Vagina (tissue), 2 donors: ENCODE measurements around the gene MRC2. TPM values are rescaled to one million over a fixed set of nuclear protein-coding genes. Genes with fewer than 3 reads are reported as not detected.

ENCODE experiments used
- DNase-seq, 2 donors: peaks; one replicate each; pipeline ENCODE4 v3.0.0-alpha.2; 2017; ENCODE audit errors: extremely low spot score in 2 of 2
- H3K27ac ChIP-seq: fragments of 200-600 bp; sonication (generic); one replicate; pipeline ENCODE4 v1.5.1; 2019
- H3K27me3 ChIP-seq: fragments of 200-600 bp; sonication (generic); one replicate; pipeline ENCODE4 v1.5.1; 2019
- H3K36me3 ChIP-seq, 2 donors: fragments of 200-600 bp; sonication (generic); one replicate each; pipeline ENCODE4 v1.5.1; 2017 to 2019
- H3K4me1 ChIP-seq: fragments of 200-600 bp; sonication (generic); one replicate; pipeline ENCODE4 v1.5.1; 2019
- H3K4me3 ChIP-seq, 2 donors: fragments of 200-600 bp; sonication (generic); 1 replicate in 1 of 2; 2 replicates in 1 of 2; pipeline ENCODE4 v1.5.1; 2016 to 2019
- H3K9me3 ChIP-seq: fragments of 200-600 bp; sonication (generic); one replicate; pipeline ENCODE4 v1.5.1; 2019
- POLR2A ChIP-seq, 2 donors: fragments of 450-650 bp; IDR thresholded peaks; one replicate each; pipeline ENCODE4 v1.6.1; 2017; ENCODE audit warnings: antibody characterized with exemption in 2 of 2, mild to moderate bottlenecking in 2 of 2, moderate library complexity in 2 of 2
- POLR2AphosphoS5 ChIP-seq, 2 donors: sonication (generic); formaldehyde crosslinking; IDR thresholded peaks; one replicate each; pipeline ENCODE4 v1.9.0; 2017; ENCODE audit warnings: antibody characterized with exemption in 2 of 2, mild to moderate bottlenecking in 2 of 2, low read depth in 1 of 2; ENCODE audit not compliant: insufficient read depth in 1 of 2
- intact Hi-C: fragments of 100-400 bp; cut with DNase I; formaldehyde crosslinking; loops from one replicate; pipeline ENCODE4 v1.15.1; 2023
- total RNA-seq: library from RNA; depleted of rRNA; stranded (reverse); fragments of >200 nt; gene quantifications from one replicate; pipeline ENCODE4 v1.2.3, GENCODE V29; 2016
- TF ChIP-seq, protein P1 (sequence below), 3 experiments: fragments of 450-650 bp in 2 of 3; fragments of 200-600 bp in 1 of 3; sonication (generic) in 1 of 3; IDR thresholded peaks; one replicate each; pipeline ENCODE4 v1.5.1; 2017 to 2019; ENCODE audit warnings: antibody characterized with exemption in 3 of 3, mild to moderate bottlenecking in 2 of 3, moderate library complexity in 2 of 3

The MRC2 gene
- total RNA-seq, 1 donor from 2014 or later, result 89.4 TPM

- TF ChIP-seq POLR2AphosphoS5 (IDR thresholded peaks at IDR 0.05; ENCODE audit: insufficient read depth in 1 of 2, low read depth in 1 of 2), result no peak
- TF ChIP-seq POLR2A (IDR thresholded peaks at IDR 0.05), result no peak
- TF ChIP-seq, protein P1, sequence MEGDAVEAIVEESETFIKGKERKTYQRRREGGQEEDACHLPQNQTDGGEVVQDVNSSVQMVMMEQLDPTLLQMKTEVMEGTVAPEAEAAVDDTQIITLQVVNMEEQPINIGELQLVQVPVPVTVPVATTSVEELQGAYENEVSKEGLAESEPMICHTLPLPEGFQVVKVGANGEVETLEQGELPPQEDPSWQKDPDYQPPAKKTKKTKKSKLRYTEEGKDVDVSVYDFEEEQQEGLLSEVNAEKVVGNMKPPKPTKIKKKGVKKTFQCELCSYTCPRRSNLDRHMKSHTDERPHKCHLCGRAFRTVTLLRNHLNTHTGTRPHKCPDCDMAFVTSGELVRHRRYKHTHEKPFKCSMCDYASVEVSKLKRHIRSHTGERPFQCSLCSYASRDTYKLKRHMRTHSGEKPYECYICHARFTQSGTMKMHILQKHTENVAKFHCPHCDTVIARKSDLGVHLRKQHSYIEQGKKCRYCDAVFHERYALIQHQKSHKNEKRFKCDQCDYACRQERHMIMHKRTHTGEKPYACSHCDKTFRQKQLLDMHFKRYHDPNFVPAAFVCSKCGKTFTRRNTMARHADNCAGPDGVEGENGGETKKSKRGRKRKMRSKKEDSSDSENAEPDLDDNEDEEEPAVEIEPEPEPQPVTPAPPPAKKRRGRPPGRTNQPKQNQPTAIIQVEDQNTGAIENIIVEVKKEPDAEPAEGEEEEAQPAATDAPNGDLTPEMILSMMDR (IDR thresholded peaks at IDR 0.05), result no peak
- DNase-seq, result no peak
- intact Hi-C loops, result no loop called here
- Histone ChIP-seq H3K4me1 (no peaks in the 10 kb centered on the region), H3K9me3 (no peaks in the 10 kb centered on the region), H3K27me3 (no peaks in the 10 kb centered on the region), H3K4me3 (no peak overlapping the region), H3K36me3 (peaks cover 0 to 18% of the 10 kb centered on the region in 2 donors), H3K27ac (peak overlapping the region; percentile 56)
Observed at GRCh38 chr17:62614142-62614541, 13.3 kb upstream of the MRC2 start.

GRCh38 chr17:62615503-62615902 lies 12.0 kb upstream of the MRC2 start:
- Histone ChIP-seq H3K9me3 (no peaks in the 10 kb centered on the region), H3K27me3 (no peaks in the 10 kb centered on the region), H3K4me1 (no peaks in the 10 kb centered on the region), H3K27ac (no peak overlapping the region), H3K36me3 (peaks cover 0 to 6% of the 10 kb centered on the region in 2 donors), H3K4me3 (no peak overlapping the region)
- no peak for DNase-seq
- TF ChIP-seq POLR2AphosphoS5 (IDR thresholded peaks at IDR 0.05; ENCODE audit: insufficient read depth in 1 of 2, low read depth in 1 of 2) (no peak), POLR2A (IDR thresholded peaks at IDR 0.05) (no peak)
- TF ChIP-seq, protein P1 (IDR thresholded peaks at IDR 0.05), result no peak
- intact Hi-C loops, result no loop called here

DNA sequence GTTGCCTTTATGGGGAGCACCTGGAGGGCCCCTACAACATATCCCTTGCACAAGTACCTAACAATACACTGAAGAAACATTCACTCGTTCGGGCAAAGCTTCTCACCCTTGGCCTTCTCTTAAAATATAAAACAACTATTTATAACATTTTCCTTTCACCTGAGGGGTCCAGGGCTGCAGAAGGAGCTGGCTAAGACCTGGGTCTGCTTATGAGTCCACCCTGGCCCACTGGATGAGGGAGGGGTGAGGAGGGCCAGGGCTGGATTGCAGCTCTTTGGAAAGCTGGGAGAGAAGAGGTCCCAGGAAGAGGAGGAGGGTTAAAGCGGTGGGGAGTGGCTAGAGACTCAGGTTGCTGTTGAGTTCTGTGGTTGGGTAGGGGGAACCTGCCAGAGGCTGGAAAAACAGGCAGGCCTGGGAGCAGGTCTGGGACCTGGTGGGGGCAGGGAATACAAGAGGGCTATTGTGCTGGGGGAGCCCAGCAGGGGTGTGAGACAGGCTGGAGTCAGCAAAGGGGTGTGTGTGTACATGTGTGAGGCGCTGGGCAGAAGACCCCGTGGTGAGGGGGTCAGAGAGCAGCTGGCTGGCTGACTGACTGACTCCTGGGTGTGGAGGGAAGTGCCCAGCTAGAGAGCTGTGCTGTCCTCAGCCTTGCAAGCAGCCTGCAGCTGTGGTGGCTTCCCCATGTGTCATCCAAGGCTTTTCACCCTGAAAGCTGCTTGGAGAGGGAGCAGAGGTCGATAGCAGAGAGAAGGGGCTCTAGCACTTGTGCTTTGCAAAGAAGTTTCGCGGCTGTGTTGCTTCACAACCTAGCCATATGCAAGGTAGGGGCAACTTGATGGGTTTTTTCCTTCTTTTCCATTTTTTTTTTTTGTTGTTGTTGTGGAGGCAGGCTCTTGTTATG lies 10.2 kb upstream of the MRC2 start:
- no peaks in the 10 kb centered on the region for H3K36me3 ChIP-seq
- DNase-seq, result no peak

DNA sequence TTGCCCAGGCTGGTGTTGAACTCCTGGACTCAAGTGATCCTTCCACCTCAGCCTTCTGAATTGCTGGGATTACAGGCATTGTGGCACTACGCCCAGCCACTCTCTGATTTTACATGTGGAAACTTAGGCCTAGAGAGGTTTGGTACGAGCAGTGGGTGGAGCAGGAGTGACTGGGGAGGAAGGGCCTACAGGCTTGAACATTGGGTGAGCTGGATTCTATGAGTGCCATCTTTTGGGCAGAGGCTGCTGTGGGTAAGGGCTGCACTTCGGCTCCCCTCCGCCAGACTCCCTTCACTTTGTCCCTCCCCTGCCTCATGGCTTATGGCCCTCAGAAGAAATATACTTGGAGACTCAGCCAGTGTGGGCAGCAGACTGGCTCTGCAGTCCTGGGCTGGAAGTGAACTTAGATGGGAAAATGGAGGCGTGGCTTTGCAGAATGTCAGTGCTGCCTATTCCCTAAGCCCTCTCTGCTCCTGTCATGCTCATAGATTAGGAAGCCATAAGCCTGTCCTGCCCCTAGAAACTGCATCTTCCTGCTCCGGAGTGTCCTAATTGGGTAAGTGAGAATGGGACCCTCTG lies 9.5 kb upstream of the MRC2 start:
- no peak overlapping the region for H3K4me3 ChIP-seq
- no peaks in the 10 kb centered on the region for H3K36me3 ChIP-seq
- no peak for TF ChIP-seq POLR2AphosphoS5 (IDR thresholded peaks at IDR 0.05; ENCODE audit: insufficient read depth in 1 of 2, low read depth in 1 of 2)
- TF ChIP-seq, protein P1 (IDR thresholded peaks at IDR 0.05), result no peak
- no peak for TF ChIP-seq POLR2A (IDR thresholded peaks at IDR 0.05)
- no peak for DNase-seq
- no peaks in the 10 kb centered on the region for H3K9me3 ChIP-seq
- no peaks in the 10 kb centered on the region for H3K4me1 ChIP-seq
- no peaks in the 10 kb centered on the region for H3K27me3 ChIP-seq
- no peak overlapping the region for H3K27ac ChIP-seq
- intact Hi-C loops, result no loop called here

More for the DNA sequence above, 10.2 kb upstream of the MRC2 start:
- intact Hi-C loops, result no loop called here
- no peak overlapping the region for H3K27ac ChIP-seq
- H3K4me1 ChIP-seq, result no peaks in the 10 kb centered on the region
- H3K27me3 ChIP-seq, result no peaks in the 10 kb centered on the region
- H3K9me3 ChIP-seq, result no peaks in the 10 kb centered on the region
- no peak overlapping the region for H3K4me3 ChIP-seq
- TF ChIP-seq POLR2A (IDR thresholded peaks at IDR 0.05) (no peak), POLR2AphosphoS5 (IDR thresholded peaks at IDR 0.05; ENCODE audit: insufficient read depth in 1 of 2, low read depth in 1 of 2) (no peak)
- TF ChIP-seq, protein P1 (IDR thresholded peaks at IDR 0.05), result no peak
